Stimulated activated CD8-positive, alpha-beta memory T cell treated with anti-CD3 and anti-CD28 coated beads, Interleukin-12 subunit alpha, Interleukin-12 subunit beta, amount 100 ng/mL, for 1 hour (primary cell): Measurements from ENCODE around the gene MUC20.
"Not testable (repeated sequence)": the region's sequence is repeated elsewhere in the genome, so short reads cannot be mapped to it uniquely, and the experiment has no call there.

Experiments used
- DNase-seq: peaks from one replicate; pipeline ENCODE4 v3.0.0-alpha.2; 2020; ENCODE audit warnings: low read depth

MUC20 gene

GRCh38 chr3:195720831-195721506 is at the start of gene MUC20:
Gene MUC20, plus strand, starts transcription at chr3:195720978. Its CDS starts 30 bp downstream, at chr3:195721008.
- not testable (repeated sequence) for DNase-seq

- DNase-seq, result not testable (repeated sequence)
Observed at GRCh38 chr3:195671283-195671682, 49.5 kb upstream of the MUC20 start.

- DNase-seq, result not testable (repeated sequence)
Observed at GRCh38 chr3:195673711-195674110, 47.1 kb upstream of the MUC20 start.

- not testable (repeated sequence) for DNase-seq
Observed at GRCh38 chr3:195678391-195679015, 42.3 kb upstream of the MUC20 start.

- not testable (repeated sequence) for DNase-seq
Observed at GRCh38 chr3:195680690-195681089, 40.1 kb upstream of the MUC20 start.

GRCh38 chr3:195681458-195682103 is 39.2 kb upstream of the MUC20 start:
- DNase-seq, result not testable (repeated sequence)

- DNase-seq, result not testable (repeated sequence)
Observed at GRCh38 chr3:195682104-195682742, 38.6 kb upstream of the MUC20 start.

GRCh38 chr3:195683722-195684526 is 36.9 kb upstream of the MUC20 start:
- not testable (repeated sequence) for DNase-seq

GRCh38 chr3:195684527-195685257 is 36.1 kb upstream of the MUC20 start:
- not testable (repeated sequence) for DNase-seq

- not testable (repeated sequence) for DNase-seq
Observed at GRCh38 chr3:195686537-195687208, 34.1 kb upstream of the MUC20 start.

- not testable (repeated sequence) for DNase-seq
Observed at GRCh38 chr3:195687209-195687760, 33.5 kb upstream of the MUC20 start.

- not testable (repeated sequence) for DNase-seq
Observed at GRCh38 chr3:195688471-195689183, 32.2 kb upstream of the MUC20 start.

GRCh38 chr3:195689184-195690070 is 31.4 kb upstream of the MUC20 start:
- not testable (repeated sequence) for DNase-seq

- no peak for DNase-seq
Observed at GRCh38 chr3:195690951-195691350, 29.8 kb upstream of the MUC20 start.

GRCh38 chr3:195691596-195692353 is 29.0 kb upstream of the MUC20 start:
- not testable (repeated sequence) for DNase-seq

GRCh38 chr3:195692354-195692685 is 28.5 kb upstream of the MUC20 start:
- no peak for DNase-seq

- DNase-seq, result no peak
Observed at GRCh38 chr3:195692781-195693427, 27.9 kb upstream of the MUC20 start.
